HL-60 (cell line): ENCODE data around the gene CCDC90B.

Experiments used
- DNase-seq, 2 experiments: peaks; one replicate each; pipeline ENCODE4 v3.0.0-alpha.2; 2010 to 2020; ENCODE audit warnings: low read depth in 1 of 2, low spot score in 1 of 2
- H3K27ac ChIP-seq: fragments of 250-450 bp; sonication (Bioruptor Pico); replicated peaks from 2 replicates; pipeline ENCODE4 v1.5.1; 2020; ENCODE audit warnings: mild to moderate bottlenecking, moderate library complexity
- H3K27me3 ChIP-seq: fragments of 250-450 bp; sonication (Bioruptor Pico); 2 replicates; pipeline ENCODE4 v1.5.1; 2021; ENCODE audit warnings: mild to moderate bottlenecking, moderate library complexity; ENCODE audit not compliant: insufficient read depth, poor library complexity, severe bottlenecking
- H3K4me3 ChIP-seq: replicated peaks from 2 replicates; pipeline ENCODE4 v1.5.1; 2011; ENCODE audit warnings: mild to moderate bottlenecking, control low read depth, low read length; ENCODE audit not compliant: insufficient read depth
- GABPA ChIP-seq: IDR thresholded peaks from 2 replicates; pipeline ENCODE4 v1.6.1; 2012; ENCODE audit warnings: low read depth
- POLR2AphosphoS5 ChIP-seq: IDR thresholded peaks from 2 replicates; pipeline ENCODE4 v1.6.1; 2012; ENCODE audit warnings: low read depth
- SPI1 ChIP-seq: IDR thresholded peaks from 2 replicates; pipeline ENCODE4 v1.6.1; 2012; ENCODE audit warnings: low read depth, mild to moderate bottlenecking, borderline replicate concordance
- TF ChIP-seq, protein P1 (sequence below): IDR thresholded peaks from one replicate; pipeline ENCODE4 v1.5.1; 2011; ENCODE audit warnings: low read length, control low read depth, inconsistent platforms; ENCODE audit not compliant: insufficient read depth
- TF ChIP-seq, protein P2 (sequence below): IDR thresholded peaks from 2 replicates; pipeline ENCODE4 v1.6.1; 2012; ENCODE audit warnings: low read depth; ENCODE audit not compliant: insufficient replicate concordance

CCDC90B gene

DNA sequence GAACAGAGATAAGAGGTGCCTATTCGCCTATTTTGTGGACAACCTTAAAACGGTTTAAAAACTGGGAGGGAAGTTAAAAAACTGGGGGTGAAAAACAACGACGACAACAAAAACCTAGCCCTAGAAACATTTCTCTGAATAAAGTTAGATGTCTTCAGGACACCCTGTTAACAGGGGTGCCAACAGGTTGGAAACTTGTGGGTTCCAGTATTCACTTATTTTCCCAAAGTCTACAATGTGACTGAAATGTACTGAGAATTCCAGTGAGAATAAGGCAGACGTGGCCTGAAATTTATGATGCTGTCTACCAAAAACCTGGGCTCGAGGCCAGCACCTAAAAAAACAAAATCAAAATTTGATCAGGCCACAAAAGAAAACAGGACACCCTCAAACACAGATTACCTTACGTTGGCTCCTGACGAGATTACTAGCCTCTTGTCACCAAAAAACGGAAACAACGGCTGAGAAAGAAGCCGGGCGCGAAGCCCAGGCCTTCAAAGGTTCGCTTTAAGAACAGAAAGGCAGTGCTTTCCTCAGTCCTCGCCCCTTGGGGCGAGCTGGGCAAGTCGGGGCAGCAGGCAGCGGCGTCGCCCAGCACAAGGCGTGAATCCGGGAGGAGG, 906 bp downstream of the CCDC90B start:
- TF ChIP-seq POLR2AphosphoS5 (no peak), GABPA (no peak), SPI1 (no peak)
- TF ChIP-seq, protein P1, sequence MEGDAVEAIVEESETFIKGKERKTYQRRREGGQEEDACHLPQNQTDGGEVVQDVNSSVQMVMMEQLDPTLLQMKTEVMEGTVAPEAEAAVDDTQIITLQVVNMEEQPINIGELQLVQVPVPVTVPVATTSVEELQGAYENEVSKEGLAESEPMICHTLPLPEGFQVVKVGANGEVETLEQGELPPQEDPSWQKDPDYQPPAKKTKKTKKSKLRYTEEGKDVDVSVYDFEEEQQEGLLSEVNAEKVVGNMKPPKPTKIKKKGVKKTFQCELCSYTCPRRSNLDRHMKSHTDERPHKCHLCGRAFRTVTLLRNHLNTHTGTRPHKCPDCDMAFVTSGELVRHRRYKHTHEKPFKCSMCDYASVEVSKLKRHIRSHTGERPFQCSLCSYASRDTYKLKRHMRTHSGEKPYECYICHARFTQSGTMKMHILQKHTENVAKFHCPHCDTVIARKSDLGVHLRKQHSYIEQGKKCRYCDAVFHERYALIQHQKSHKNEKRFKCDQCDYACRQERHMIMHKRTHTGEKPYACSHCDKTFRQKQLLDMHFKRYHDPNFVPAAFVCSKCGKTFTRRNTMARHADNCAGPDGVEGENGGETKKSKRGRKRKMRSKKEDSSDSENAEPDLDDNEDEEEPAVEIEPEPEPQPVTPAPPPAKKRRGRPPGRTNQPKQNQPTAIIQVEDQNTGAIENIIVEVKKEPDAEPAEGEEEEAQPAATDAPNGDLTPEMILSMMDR, result no peak
- TF ChIP-seq, protein P2, sequence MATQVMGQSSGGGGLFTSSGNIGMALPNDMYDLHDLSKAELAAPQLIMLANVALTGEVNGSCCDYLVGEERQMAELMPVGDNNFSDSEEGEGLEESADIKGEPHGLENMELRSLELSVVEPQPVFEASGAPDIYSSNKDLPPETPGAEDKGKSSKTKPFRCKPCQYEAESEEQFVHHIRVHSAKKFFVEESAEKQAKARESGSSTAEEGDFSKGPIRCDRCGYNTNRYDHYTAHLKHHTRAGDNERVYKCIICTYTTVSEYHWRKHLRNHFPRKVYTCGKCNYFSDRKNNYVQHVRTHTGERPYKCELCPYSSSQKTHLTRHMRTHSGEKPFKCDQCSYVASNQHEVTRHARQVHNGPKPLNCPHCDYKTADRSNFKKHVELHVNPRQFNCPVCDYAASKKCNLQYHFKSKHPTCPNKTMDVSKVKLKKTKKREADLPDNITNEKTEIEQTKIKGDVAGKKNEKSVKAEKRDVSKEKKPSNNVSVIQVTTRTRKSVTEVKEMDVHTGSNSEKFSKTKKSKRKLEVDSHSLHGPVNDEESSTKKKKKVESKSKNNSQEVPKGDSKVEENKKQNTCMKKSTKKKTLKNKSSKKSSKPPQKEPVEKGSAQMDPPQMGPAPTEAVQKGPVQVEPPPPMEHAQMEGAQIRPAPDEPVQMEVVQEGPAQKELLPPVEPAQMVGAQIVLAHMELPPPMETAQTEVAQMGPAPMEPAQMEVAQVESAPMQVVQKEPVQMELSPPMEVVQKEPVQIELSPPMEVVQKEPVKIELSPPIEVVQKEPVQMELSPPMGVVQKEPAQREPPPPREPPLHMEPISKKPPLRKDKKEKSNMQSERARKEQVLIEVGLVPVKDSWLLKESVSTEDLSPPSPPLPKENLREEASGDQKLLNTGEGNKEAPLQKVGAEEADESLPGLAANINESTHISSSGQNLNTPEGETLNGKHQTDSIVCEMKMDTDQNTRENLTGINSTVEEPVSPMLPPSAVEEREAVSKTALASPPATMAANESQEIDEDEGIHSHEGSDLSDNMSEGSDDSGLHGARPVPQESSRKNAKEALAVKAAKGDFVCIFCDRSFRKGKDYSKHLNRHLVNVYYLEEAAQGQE, result no peak
- no peak for DNase-seq
- H3K4me3 ChIP-seq, result peak overlapping the region; percentile 91
- H3K27me3 ChIP-seq, result no peaks in the 10 kb centered on the region
- peak overlapping the region; percentile 98 for H3K27ac ChIP-seq

- H3K27ac ChIP-seq, result peak overlapping the region; percentile 98
- H3K27me3 ChIP-seq, result no peaks in the 10 kb centered on the region
- TF ChIP-seq POLR2AphosphoS5 (no peak), GABPA (no peak), SPI1 (no peak)
- TF ChIP-seq, protein P2, result no peak
- TF ChIP-seq, protein P1, result no peak
- peak overlapping the region; percentile 91 for H3K4me3 ChIP-seq
- DNase-seq, result no peak
Measured at GRCh38 chr11:83284501-83285150, 1.5 kb downstream of the CCDC90B start.

DNA sequence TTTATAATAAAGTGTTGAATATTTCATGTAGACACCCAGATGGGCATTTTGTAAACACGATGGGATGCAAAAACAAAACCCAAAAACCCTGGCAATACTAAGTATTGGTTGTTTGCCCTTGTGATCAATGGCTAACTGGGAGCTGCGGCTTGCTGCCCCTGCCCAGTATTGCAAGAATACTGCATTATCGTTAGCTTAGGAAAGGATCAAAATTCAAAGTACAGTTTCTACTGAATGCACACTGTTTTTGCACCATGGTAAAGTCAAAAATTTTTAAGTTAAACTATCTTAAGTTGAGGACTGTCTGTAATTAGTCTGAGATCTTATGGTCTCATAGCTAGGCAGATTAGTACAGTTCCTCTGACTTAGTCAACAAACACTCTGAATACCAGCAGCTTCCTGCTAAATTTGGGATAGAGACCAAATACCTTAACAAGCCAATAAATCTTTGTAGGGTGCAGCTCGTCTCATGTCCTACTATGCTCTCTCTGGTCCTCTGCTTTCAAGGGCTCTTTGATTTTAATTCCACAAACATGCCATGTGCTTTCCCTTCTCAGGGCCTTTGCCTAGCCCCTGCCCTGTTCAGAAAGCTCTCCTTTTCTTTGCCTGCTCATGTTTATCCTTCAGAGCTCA, 4.0 kb downstream of the CCDC90B start:
- no peak for DNase-seq
- Histone ChIP-seq H3K27me3 (no peaks in the 10 kb centered on the region), H3K27ac (no peak overlapping the region), H3K4me3 (no peak overlapping the region)
- TF ChIP-seq POLR2AphosphoS5, result no peak
- no peak for TF ChIP-seq SPI1
- TF ChIP-seq GABPA, result no peak
- TF ChIP-seq, protein P2, result no peak
- TF ChIP-seq, protein P1, result no peak
